HTR-8/SVneo (cell line): ENCODE results near the gene HOXB6.

Experiments used
- DNase-seq: peaks from one replicate; pipeline ENCODE4 v3.0.0; 2011; ENCODE audit warnings: low spot score, mixed read lengths; ENCODE audit not compliant: insufficient read length
- FAIRE-seq: peaks from 2 replicates; lab custom pipeline; 2011; peaks lifted over from hg19 to GRCh38; lab: Jason Lieb, UNC

The HOXB6 gene

DNA sequence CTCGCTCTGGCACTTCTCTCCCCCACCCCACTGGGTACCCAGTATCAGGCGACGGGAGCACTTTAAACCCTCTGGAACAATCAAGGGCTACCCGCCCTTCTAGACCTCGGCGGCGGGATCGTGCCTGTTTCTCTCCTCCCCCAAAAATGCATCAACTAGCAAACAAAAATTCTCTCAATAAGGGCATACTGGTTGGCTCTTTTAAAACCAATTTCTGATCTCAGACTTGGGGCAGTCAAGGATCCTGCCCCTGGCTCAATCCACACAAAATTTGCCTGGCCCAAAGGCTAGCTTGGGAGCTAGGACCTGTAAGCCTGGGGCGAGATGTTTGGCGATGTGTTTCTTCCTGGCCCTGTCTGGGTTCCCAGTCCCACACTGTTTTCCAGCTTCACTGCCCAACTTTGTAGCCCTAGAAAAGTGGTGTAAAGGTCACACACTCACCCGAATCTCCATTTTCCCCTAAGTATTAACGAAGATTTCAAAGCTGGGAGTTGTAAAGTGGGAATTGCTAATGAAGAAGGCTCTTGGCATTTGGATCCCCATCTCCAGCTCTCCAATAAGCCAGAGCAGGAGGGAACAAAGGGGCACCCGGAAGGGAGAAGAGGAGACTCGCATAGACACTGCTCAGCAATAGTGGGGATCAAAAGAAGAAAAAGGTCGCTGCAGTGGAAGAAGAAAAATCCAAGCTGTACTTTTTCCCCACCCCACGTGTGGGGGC, 45.5 kb downstream of the HOXB6 start:
- FAIRE-seq, result no peak
- no peak for DNase-seq

GRCh38 chr17:48558831-48559121, 46.0 kb downstream of the HOXB6 start:
- DNase-seq, result no peak
- no peak for FAIRE-seq

DNA sequence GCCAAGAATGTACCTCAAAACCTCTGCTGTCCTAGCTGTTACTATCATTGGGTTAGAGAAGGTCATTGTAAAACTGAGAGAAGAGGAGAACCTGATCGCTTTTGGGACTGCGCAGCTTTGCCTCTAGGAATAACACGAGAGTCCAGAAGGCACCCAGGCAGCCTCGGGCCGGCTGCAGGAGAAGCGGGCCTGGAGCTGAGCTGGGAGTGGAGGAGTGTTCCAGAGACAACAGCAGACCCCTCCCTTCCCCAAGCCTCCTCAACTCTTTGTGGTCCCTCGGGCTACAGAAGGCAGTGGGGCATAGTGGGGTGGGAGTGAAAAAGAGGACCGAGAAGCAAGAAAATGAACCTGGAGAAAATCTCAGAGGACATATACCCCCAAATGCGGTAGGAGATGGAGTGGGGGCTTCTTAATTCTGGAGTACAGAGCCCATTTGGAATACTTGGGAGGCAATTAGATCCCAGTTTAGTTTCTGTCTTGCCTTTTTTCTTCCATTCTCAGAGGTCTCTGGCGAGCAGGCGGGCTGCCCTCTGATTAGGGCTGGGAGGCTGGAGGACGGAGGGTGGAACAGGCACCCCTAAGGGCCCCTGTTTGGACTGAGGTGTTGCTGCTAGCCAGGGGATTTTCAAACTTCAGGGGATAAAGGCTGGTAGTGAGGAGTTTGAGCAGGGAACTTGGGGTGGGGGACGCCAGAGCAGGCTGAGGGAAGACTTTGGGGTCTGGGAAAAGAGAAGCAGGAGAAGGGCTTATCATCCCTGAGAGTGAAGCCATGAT, 46.5 kb downstream of the HOXB6 start:
- FAIRE-seq, result no peak

DNA sequence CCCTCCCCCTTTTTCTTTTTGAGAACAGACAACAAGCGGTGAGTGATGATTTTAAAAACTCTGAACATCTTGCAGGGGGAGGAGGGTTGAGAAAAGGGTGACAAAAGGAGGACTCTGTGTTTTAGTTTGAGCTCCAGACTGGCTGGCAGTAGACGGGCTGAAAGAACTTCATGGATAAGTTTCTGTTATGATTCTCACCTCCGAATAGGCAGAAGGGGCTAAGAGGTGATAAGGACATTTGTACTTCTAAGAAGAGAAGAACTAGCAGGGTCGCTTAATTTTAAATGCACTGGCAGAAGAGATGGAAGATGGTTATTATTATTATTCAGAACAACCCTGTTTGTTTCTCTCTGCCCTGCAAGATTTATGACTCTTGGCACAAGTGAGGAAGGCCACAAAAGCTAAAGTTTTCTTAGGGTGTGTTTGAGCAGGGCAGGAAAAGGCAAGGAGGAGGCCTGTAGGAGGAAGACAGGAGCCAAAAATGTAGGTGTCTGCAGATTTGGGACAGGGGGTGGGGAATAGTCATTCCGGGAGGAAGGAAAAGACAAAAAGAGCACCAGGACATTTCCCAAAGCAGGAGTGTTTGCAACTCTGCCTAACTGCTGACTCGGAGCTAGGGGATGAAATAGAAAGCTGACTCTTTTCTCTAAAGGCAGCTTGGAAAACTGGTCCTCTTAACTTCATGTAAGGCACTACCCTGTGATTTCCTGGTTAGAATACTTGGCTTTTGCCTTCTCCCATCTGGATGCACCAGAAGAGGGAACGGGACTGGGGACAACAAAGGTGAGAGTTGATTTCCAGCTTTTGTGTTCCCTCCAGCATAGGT, 48.0 kb downstream of the HOXB6 start:
- FAIRE-seq, result no peak
- no peak for DNase-seq

More for the DNA sequence above, 46.5 kb downstream of the HOXB6 start:
- DNase-seq, result no peak

DNA sequence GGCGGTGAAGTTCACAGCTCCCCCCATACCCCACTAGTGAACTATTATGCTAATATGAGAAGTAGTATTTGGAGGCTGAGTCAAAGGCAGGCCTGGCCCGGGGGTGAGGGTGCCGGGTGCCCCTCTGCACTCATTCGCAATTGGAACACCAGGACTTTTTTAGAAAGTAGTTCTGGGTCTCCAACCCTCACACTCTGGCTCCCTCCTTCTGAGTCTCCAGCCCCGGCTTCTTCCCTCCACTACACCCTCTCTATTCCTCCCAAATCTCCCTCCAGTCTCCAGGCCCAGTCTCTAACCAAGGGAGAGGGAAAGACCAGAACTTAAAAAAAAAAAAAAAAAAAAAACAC, 48.6 kb downstream of the HOXB6 start:
- DNase-seq (no peak), FAIRE-seq (peak; percentile 58)

DNA sequence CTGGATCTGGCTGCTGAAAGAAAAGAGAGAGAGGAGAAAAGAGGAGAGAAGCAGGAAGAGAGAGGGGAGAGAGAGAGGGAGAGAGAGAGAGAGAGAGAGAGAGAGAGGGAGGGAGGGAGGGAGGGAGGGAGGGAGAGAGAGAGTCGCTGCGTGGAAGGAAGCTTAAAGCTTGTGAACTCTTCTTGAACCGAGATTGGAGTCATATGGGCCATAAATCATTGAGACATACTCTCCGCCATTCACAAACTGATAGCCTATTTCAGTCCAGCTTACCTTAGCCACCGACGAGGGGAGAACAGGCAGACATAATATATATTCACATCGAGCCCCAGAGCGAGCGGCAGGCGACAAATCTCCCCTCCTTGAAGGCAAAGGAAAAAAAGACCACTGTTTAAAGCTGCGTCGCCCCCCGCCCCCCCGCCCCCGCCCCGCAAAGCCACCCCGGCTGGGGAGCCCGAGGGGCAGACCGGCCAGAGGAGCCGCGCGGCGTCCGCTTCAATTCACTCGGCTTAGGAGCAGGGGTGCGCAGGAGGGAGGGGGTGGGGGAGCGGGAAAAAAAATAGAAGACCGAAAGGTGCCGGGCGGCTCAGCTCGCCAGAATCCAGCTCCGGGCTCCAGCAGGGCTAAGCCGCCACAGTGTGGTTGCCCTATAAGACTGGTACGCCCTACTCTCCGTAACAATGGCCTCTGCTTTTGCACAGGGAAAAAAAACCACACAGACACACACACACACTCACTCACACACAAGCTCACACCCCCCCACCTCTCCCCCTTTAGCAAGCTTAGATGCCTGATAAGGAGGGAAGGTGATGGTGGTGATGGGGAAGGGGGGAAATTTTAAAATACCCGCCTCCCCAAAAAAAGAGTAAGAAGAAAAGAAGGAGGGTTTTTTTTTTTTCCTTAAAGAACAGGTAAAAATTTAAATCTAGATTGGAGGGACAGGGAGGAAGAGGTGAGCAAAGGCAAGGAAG, 49.2 kb downstream of the HOXB6 start:
- DNase-seq (peak; percentile 97), FAIRE-seq (peak; percentile 95)

DNA sequence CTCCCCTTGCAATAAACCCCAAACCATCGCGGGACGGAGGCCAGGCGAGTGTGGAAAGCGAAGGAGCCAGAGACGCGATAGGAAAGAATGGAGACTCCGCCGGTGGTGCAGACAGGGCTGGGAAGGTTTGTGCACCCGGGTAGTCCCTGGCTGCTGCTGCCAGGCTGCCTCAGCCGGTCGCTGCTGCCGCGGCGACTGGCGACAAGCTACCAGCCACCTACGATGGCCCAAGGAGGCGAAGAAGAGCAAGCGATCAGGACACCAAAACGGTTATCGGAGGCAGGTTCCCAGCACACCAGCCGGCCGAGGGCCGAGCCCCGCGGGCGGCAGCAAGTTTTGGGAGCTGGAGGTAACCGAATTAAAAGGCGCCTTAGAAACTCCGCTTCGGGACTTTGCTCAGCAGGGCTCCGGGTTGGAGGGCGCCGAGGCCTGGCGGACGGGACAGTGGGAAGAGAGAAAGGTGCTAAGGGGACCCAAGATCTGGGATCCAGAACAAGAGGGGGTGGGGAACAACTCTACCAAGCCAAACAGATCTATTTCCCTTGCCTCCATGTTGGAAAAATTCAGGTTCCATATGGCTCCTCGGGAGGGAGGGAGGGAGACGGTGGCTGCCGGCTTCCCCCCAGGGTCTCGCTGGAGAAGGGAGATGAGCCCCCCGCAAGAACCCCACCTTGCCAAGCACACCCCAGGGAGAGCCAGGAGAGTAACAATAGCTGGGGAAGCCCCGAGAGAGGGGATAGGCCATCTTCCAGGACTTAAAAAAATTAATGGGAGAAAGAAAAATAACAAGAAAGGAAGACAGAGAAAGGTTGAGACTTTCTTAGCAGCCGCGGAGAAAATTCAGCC, 50.2 kb downstream of the HOXB6 start:
- FAIRE-seq (peak; percentile 46), DNase-seq (no peak)

DNA sequence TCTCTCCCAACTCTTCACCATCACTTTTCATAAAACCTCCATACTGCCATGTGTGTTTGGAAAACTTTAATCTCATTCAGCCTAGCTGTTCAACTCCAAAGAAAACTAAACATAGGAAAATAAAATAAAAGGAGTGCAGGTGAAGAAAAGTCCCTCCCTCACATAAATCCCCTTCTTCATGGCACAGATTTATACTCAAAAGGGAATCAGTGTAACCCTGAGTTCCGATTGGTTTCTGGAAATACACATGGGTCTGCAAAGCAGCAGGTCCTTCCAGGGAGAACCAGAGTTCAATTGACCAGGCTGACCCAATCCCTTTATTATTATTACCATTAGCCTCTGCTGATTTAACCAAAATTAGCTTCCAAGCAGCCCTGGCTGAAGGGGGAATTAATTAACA, 51.0 kb downstream of the HOXB6 start:
- DNase-seq, result no peak
- FAIRE-seq, result no peak

DNA sequence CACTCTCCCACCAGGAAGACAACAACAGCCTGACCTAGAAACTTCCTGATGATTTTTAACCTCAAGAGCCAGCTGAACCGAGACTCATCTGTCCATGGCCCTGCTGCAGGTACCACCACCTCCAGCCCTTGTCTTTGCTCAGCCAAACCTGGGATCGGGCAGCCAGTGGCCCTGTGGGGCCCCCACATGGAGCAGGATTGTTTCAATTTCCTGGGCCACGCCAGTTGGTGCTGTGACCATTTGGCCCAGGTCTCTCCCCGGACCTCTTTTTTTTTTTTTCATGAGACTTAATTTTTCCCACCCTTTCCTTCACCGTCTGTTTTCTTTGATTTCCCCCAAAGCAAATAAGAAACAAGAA, 51.6 kb downstream of the HOXB6 start:
- no peak for DNase-seq
- FAIRE-seq, result no peak

DNA sequence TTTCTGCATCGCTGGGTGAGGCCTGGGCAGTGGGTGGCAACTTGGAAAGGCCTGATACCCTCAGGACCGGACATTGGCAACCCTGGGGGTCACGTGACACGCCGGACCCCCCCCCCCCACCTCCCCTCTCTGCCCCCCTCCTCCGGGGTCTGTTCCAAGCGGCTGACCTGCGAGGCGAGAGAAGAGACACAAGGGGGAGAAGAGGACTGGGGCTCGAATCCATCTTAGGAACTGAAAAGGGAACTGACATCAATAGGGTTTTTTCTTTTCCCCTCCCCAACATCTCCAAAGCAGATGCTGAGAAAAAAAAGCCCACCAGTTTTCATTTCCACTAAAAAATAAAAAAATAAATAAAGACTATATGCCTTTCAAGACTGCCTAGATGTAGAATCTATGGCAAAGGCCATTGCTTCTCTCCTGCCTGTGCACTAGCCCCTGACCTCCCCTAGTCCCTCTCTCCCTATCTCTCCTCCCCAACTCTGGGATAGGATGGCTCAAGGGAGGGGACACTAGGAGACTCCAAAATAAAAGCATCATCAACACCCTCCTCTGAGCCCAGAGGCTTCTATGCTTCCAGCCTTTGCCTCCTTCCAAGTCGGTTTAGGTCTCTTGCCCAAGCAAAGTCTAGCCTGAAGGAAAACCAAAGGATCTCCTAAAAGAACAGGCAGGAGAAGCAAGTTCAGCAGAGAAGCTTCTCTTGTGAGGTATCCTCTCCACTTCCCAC, 52.2 kb downstream of the HOXB6 start:
- FAIRE-seq (peak; percentile 20), DNase-seq (no peak)

- FAIRE-seq (peak; percentile 4), DNase-seq (no peak)
Measured at GRCh38 chr17:48551596-48552465, 53.0 kb downstream of the HOXB6 start.

DNA sequence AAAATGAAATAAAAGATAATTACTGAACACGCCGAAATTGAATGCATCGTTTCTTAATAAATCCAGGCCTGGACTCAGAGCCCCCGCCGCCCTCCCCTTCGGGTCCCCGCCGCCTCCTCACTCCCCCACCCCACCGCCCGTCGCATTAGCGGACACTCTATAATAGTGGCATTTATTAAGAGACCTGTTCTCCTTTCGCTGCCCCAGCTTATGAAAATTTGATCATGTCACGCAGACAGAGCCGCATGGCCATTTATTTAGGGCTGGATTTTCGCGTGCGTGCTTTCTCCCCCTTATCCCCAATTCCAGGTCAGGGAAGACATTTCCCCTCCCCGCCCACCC, 53.6 kb downstream of the HOXB6 start:
- FAIRE-seq, result no peak
- DNase-seq, result no peak

DNA sequence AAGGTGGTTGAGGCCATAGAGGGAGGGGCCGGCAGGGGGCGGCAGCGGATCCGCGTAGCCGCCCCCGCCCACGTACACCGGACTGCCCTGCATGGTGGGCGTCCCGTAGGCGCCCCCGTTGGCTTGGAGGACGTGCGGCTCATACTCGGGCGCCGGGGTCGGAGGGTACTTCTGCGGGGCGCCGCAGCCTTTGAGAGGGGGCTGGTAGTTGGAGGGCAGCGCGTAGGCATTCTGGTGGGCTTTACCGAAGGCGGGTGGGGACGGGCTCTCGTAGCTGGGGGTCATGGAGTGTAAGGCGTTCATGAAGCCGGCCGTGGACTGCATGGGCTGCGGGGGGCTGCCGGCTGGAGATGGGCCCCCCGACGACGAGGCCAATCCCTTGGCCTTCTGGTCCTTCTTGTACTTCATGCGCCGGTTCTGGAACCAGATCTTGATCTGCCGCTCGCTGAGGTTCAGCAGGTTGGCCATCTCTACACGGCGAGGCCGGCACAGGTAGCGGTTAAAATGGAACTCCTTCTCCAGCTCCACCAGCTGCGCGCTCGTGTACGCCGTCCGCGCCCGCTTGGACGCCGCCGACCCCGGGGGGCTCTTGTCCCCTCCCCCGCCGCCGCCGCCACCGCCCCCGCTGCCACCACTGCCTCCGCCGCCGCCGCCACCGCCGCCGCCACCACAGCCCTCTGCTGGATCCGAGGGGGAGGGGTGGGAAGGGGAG, 54.1 kb downstream of the HOXB6 start:
- DNase-seq (no peak), FAIRE-seq (no peak)

DNA sequence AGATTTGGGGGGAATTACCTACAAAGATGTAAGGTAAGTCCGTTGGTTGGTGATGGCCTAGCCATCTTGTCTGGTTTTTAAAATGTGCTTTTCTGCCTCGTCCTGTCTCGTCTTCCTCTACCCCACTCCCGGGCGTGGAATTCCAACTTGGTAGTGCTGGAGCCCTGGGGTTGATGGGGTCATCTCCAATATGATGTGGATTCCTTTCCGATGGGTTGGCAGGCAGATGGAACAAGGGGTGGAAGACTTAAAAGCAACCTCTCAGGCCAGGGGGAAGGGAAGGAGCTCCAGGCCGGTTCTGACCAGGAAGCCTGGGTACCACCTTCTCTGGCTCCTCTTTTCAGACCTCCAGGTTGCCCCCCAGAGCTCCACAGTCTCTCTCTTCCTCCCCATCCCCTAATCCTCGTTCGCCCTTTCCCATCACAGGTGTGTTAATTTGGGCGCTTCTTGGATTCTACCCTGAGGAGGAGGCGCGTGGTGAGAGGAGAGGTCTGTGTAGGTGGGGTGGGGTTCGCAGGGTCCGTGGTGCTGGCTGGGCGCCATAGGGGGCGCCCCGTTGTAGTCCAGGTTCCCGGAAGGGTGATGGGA, 54.8 kb downstream of the HOXB6 start:
- peak; percentile 33 for FAIRE-seq
- DNase-seq, result no peak

GRCh38 chr17:48549281-48549630, 55.5 kb downstream of the HOXB6 start:
- FAIRE-seq (no peak), DNase-seq (no peak)

GRCh38 chr17:48548523-48549280, 56.1 kb downstream of the HOXB6 start:
- DNase-seq (no peak), FAIRE-seq (no peak)
